Osteoblast (primary cell): ENCODE measurements around the gene CTNND2. TPM values are rescaled to one million over a fixed set of nuclear protein-coding genes. Genes with fewer than 3 reads are reported as not detected.

Source experiments
- DNase-seq: peaks from one replicate; pipeline ENCODE4 v3.0.0; 2011; ENCODE audit warnings: low spot score, mixed read lengths; ENCODE audit not compliant: insufficient read length; ENCODE audit errors: missing footprints
- H2AFZ ChIP-seq: 2 replicates; pipeline ENCODE4 v1.6.0; 2011; ENCODE audit warnings: mild to moderate bottlenecking, low read length
- H3K27ac ChIP-seq: 2 replicates; pipeline ENCODE4 v1.5.1; 2011; ENCODE audit warnings: mild to moderate bottlenecking, low read depth, low read length, moderate library complexity
- H3K27me3 ChIP-seq: 2 replicates; pipeline ENCODE4 v1.6.0; 2012; ENCODE audit warnings: mild to moderate bottlenecking, control low read depth, inconsistent platforms, low read length, moderate library complexity; ENCODE audit not compliant: insufficient read depth
- H3K36me3 ChIP-seq: 2 replicates; pipeline ENCODE4 v1.5.1; 2011; ENCODE audit warnings: mild to moderate bottlenecking, low read length, control low read depth, moderate library complexity; ENCODE audit not compliant: insufficient read depth
- H3K4me1 ChIP-seq: 2 replicates; pipeline ENCODE4 v1.5.1; 2011; ENCODE audit warnings: mild to moderate bottlenecking, low read length, control low read depth, moderate library complexity; ENCODE audit not compliant: insufficient read depth
- H3K4me2 ChIP-seq: 2 replicates; pipeline ENCODE4 v1.6.0; 2011; ENCODE audit warnings: mild to moderate bottlenecking, low read length; ENCODE audit not compliant: insufficient read depth
- H3K4me3 ChIP-seq: fragments of 200-600 bp; sonication (generic); 3 replicates; pipeline ENCODE4 v1.5.1; 2012; ENCODE audit warnings: mild to moderate bottlenecking, low read length, inconsistent platforms; ENCODE audit not compliant: insufficient read depth
- H3K79me2 ChIP-seq: 2 replicates; pipeline ENCODE4 v1.6.0; 2012; ENCODE audit warnings: mild to moderate bottlenecking, low read length, control low read depth, inconsistent platforms; ENCODE audit not compliant: insufficient read depth
- H3K9me3 ChIP-seq: 2 replicates; pipeline ENCODE4 v1.5.1; 2011; ENCODE audit warnings: low read depth, low read length, control low read depth
- H4K20me1 ChIP-seq: 2 replicates; pipeline ENCODE4 v1.6.0; 2012; ENCODE audit warnings: mild to moderate bottlenecking, low read length, control low read depth; ENCODE audit not compliant: insufficient read depth
- total RNA-seq: library from RNA; depleted of rRNA; stranded (reverse); fragments of >200 nt; gene quantifications from 2 replicates; pipeline ENCODE4 v1.2.3, GENCODE V29; 2012
- TF ChIP-seq, protein P1 (sequence below): IDR thresholded peaks from 2 replicates; pipeline ENCODE4 v1.5.1; 2011; ENCODE audit warnings: mild to moderate bottlenecking, low read depth, low read length, moderate library complexity; ENCODE audit errors: extremely low read depth

CTNND2 gene
- total RNA-seq, 1 donor, result not detected

GRCh38 chr5:11574787-11575186 lies 329.5 kb downstream of the CTNND2 start:
- no peak overlapping the region for H3K27ac ChIP-seq
- H4K20me1 ChIP-seq, result no peaks in the 10 kb centered on the region
- no peak for DNase-seq
- no peaks in the 10 kb centered on the region for H3K27me3 ChIP-seq
- H3K4me3 ChIP-seq, result no peak overlapping the region
- H3K4me2 ChIP-seq, result no peak overlapping the region
- TF ChIP-seq, protein P1, sequence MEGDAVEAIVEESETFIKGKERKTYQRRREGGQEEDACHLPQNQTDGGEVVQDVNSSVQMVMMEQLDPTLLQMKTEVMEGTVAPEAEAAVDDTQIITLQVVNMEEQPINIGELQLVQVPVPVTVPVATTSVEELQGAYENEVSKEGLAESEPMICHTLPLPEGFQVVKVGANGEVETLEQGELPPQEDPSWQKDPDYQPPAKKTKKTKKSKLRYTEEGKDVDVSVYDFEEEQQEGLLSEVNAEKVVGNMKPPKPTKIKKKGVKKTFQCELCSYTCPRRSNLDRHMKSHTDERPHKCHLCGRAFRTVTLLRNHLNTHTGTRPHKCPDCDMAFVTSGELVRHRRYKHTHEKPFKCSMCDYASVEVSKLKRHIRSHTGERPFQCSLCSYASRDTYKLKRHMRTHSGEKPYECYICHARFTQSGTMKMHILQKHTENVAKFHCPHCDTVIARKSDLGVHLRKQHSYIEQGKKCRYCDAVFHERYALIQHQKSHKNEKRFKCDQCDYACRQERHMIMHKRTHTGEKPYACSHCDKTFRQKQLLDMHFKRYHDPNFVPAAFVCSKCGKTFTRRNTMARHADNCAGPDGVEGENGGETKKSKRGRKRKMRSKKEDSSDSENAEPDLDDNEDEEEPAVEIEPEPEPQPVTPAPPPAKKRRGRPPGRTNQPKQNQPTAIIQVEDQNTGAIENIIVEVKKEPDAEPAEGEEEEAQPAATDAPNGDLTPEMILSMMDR, result no peak
- no peaks in the 10 kb centered on the region for H3K79me2 ChIP-seq
- no peak overlapping the region for H2AFZ ChIP-seq
- peaks cover 2% of the 10 kb centered on the region for H3K9me3 ChIP-seq
- no peaks in the 10 kb centered on the region for H3K4me1 ChIP-seq
- no peaks in the 10 kb centered on the region for H3K36me3 ChIP-seq

DNA sequence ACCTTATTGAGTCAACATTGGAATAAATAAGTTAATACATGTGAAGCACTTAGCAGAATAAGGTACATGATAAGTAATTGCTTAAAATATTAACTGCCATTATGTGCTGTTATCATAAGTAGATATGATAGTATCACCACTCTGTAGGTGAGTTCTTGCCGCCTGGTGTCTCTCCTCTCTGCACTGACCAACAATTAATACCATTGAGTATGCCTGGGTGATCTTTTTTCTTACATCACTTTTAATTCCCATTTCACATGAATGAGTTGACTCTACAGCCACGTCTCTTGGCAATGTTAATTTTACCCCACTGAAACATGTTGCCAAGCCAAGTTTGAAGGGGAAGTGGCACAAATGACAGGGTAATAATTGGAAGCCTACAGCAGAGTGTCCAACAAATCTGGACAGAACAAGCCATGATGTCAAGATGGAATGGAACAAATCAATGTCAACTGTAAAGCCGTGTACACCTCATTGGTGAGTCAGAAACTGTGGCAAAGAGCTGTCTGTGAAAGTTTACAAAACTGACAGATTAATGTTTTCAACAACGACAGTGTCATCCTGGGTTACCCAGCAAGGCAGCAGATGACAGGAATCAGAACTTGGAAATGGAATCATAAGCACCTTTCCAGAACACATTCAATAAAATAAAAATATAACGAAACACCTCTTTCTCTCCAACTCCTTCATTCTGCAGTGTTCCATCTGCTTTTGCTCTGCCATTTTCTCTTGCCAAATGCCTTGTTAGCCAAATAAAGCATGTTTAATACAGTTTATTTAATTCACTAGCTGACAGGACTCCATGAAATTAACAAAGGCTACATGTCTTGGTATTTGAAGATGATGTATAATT lies 330.9 kb downstream of the CTNND2 start:
- TF ChIP-seq, protein P1, result no peak
- Histone ChIP-seq H3K4me2 (no peak overlapping the region), H3K9me3 (peaks cover 2% of the 10 kb centered on the region), H3K4me1 (no peaks in the 10 kb centered on the region), H3K4me3 (no peak overlapping the region), H3K27me3 (no peaks in the 10 kb centered on the region), H4K20me1 (no peaks in the 10 kb centered on the region), H3K36me3 (no peaks in the 10 kb centered on the region), H2AFZ (no peak overlapping the region), H3K79me2 (no peaks in the 10 kb centered on the region), H3K27ac (no peak overlapping the region)
- no peak for DNase-seq

DNA sequence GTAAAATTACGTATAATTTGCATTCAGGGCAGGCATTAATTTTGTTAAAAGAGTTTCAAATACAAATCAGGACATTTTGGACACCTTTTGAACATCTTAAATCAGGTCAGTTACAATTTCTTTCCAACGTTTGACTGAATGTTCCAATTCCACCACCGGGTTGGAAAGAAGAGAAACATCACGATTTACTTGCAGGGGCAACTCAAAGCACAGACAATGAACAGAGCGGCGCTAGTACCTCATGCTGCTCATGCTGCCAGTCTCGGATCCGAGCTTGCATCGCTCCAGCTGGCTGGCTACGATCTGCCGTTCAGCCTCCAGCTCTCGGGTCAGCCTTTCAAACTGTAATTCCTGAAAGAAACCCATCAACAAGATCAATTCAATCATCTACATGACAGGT lies 339.5 kb downstream of the CTNND2 start:
- H3K4me3 ChIP-seq, result no peak overlapping the region
- H3K79me2 ChIP-seq, result no peaks in the 10 kb centered on the region
- TF ChIP-seq, protein P1, result no peak
- H3K27ac ChIP-seq, result no peak overlapping the region
- no peaks in the 10 kb centered on the region for H4K20me1 ChIP-seq
- H3K4me2 ChIP-seq, result no peak overlapping the region
- peaks cover 15% of the 10 kb centered on the region for H3K9me3 ChIP-seq
- no peak for DNase-seq
- no peaks in the 10 kb centered on the region for H3K27me3 ChIP-seq
- no peaks in the 10 kb centered on the region for H3K36me3 ChIP-seq
- H2AFZ ChIP-seq, result no peak overlapping the region
- no peaks in the 10 kb centered on the region for H3K4me1 ChIP-seq

DNA sequence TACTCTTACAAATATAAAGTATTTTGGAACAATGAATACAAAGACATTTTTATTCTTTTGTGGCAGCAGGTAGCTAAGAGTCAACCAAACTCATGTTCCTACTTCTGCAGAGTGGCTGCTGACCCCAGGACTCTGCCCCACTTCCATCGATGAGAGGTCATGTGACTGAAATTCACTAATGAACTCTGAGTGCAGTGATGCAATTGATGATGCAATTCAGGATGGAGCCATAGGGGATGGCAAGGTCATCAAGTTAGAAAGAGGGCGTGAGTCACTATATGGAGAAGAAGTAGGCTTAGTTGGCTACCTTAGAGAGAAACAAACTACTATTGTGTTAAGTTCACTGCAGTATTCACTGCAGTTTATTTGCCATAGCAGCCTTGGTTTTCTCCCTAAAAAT lies 340.4 kb downstream of the CTNND2 start:
- Histone ChIP-seq H3K4me3 (no peak overlapping the region), H3K9me3 (peaks cover 15% of the 10 kb centered on the region), H3K4me1 (no peaks in the 10 kb centered on the region), H4K20me1 (no peaks in the 10 kb centered on the region), H3K36me3 (no peaks in the 10 kb centered on the region), H3K79me2 (no peaks in the 10 kb centered on the region), H3K27ac (no peak overlapping the region), H2AFZ (no peak overlapping the region), H3K27me3 (no peaks in the 10 kb centered on the region), H3K4me2 (no peak overlapping the region)
- no peak for DNase-seq
- TF ChIP-seq, protein P1, result no peak
